Right renal cortex interstitium (tissue), 3 donors: ENCODE measurements around the gene AIF1. TPM values are rescaled to one million over a fixed set of nuclear protein-coding genes. Genes with fewer than 3 reads are reported as not detected.

Experiments used
- DNase-seq, 3 donors: peaks; one replicate each; pipeline ENCODE4 v3.0.0-alpha.2; 2013; ENCODE audit warnings: low read depth in 3 of 3, low spot score in 2 of 3
- polyA plus RNA-seq, 3 donors: library from polyadenylated mRNA; unstranded; fragments of 120-200 nt; gene quantifications; one replicate each; pipeline ENCODE4 v1.2.1, GENCODE V29; 2013; ENCODE audit not compliant: insufficient read length in 3 of 3

AIF1 gene
- 10 to 100 TPM; 87.4 to 99.7 (median 94.8) TPM for polyA plus RNA-seq

- DNase-seq = no peak
Measured at GRCh38 chr6:31614684-31615578, at the start of gene AIF1. Gene AIF1, plus strand, starts transcription at chr6:31615234. Its CDS starts 96 bp downstream, at chr6:31615330.

GRCh38 chr6:31567531-31568370, 47.3 kb upstream of the AIF1 start:
- no peak for DNase-seq

GRCh38 chr6:31568537-31568961, 46.5 kb upstream of the AIF1 start:
- no peak for DNase-seq

GRCh38 chr6:31569861-31570536, 45.0 kb upstream of the AIF1 start:
- DNase-seq = no peak

GRCh38 chr6:31572041-31572911, 42.8 kb upstream of the AIF1 start, which contains the start of gene LTA:
Gene LTA, plus strand, starts transcription at chr6:31572289. Its CDS starts 454 bp downstream, at chr6:31572743.
- no peak for DNase-seq

- DNase-seq = no peak
Measured at GRCh38 chr6:31573239-31574105, 41.6 kb upstream of the AIF1 start.

- DNase-seq = no peak
Measured at GRCh38 chr6:31574106-31575061, 40.6 kb upstream of the AIF1 start.

- DNase-seq = no peak
Measured at GRCh38 chr6:31575335-31575901, 39.6 kb upstream of the AIF1 start, which contains the start of gene TNF. Gene TNF, plus strand, starts transcription at chr6:31575565. Its CDS starts 177 bp downstream, at chr6:31575742.

GRCh38 chr6:31575952-31576685, 38.9 kb upstream of the AIF1 start:
- no peak for DNase-seq

- no peak for DNase-seq
Measured at GRCh38 chr6:31576897-31577578, 38.0 kb upstream of the AIF1 start.

GRCh38 chr6:31577579-31577966, 37.5 kb upstream of the AIF1 start:
- no peak for DNase-seq

- no peak for DNase-seq
Measured at GRCh38 chr6:31578184-31579118, 36.6 kb upstream of the AIF1 start.

- no peak for DNase-seq
Measured at GRCh38 chr6:31579119-31579505, 35.9 kb upstream of the AIF1 start.

- no peak for DNase-seq
Measured at GRCh38 chr6:31579546-31580437, 35.2 kb upstream of the AIF1 start.
